GM12878 (cell line): Measurements from ENCODE around the gene LRRC26. TPM values are rescaled to one million over a fixed set of nuclear protein-coding genes. Genes with fewer than 3 reads are reported as not detected.

Experiments
- BHLHE40 ChIP-seq, 2 experiments: fragments of 450-650 bp in 1 of 2; IDR thresholded peaks; 2 replicates each; pipeline ENCODE4 v1.6.1; 2011 to 2017; ENCODE audit warnings: low read depth in 2 of 2, borderline replicate concordance in 1 of 2, improper control_type of control experiment in 1 of 2, low read length in 1 of 2, mild to moderate bottlenecking in 1 of 2
- CBX5 ChIP-seq: sonication (generic); IDR thresholded peaks from 2 replicates; pipeline ENCODE4 v1.6.1; 2016; ENCODE audit warnings: low read depth, moderate library complexity, mild to moderate bottlenecking, inconsistent platforms
- EGR1 ChIP-seq, 2 experiments: IDR thresholded peaks; 1 replicate in 1 of 2; 2 replicates in 1 of 2; pipeline ENCODE4 v1.6.1; 2011 to 2012; ENCODE audit warnings: low read depth in 2 of 2, low read length in 2 of 2, borderline replicate concordance in 1 of 2, mild to moderate bottlenecking in 1 of 2, moderate library complexity in 1 of 2
- ETV6 ChIP-seq, 2 experiments: fragments of 450-650 bp in 1 of 2; IDR thresholded peaks in 1 of 2; conservative IDR thresholded peaks in 1 of 2; 2 replicates each; pipeline ENCODE4 v1.6.1; 2014; ENCODE audit warnings: antibody characterized with exemption in 1 of 2, borderline replicate concordance in 1 of 2, low read depth in 1 of 2, mild to moderate bottlenecking in 1 of 2, moderate library complexity in 1 of 2
- EZH2 ChIP-seq: IDR thresholded peaks from 2 replicates; pipeline ENCODE4 v1.6.1; 2012; ENCODE audit warnings: low read depth, mild to moderate bottlenecking, control low read depth, inconsistent platforms, low read length, borderline replicate concordance; ENCODE audit not compliant: control insufficient read depth
- HCFC1 ChIP-seq: fragments of 150-350 bp; IDR thresholded peaks from 2 replicates; pipeline ENCODE4 v1.6.1; 2014; ENCODE audit warnings: low read length
- LARP7 ChIP-seq: fragments of 450-650 bp; IDR thresholded peaks from 2 replicates; pipeline ENCODE4 v1.6.1; 2017; ENCODE audit warnings: mild to moderate bottlenecking
- MXI1 ChIP-seq: fragments of 150-350 bp; IDR thresholded peaks from 2 replicates; pipeline ENCODE4 v1.6.1; 2011; ENCODE audit warnings: low read depth, mild to moderate bottlenecking, inconsistent platforms, low read length, improper control_type of control experiment
- SPI1 ChIP-seq: IDR thresholded peaks from 2 replicates; pipeline ENCODE4 v1.6.1; 2011; ENCODE audit warnings: low read depth, mild to moderate bottlenecking, low read length, moderate library complexity, borderline replicate concordance; ENCODE audit not compliant: insufficient read depth
- SRF ChIP-seq, 2 experiments: IDR thresholded peaks; 2 replicates each; pipeline ENCODE4 v1.6.1; 2011; ENCODE audit warnings: low read depth in 2 of 2, low read length in 2 of 2, mild to moderate bottlenecking in 1 of 2, moderate library complexity in 1 of 2
- TCF12 ChIP-seq: IDR thresholded peaks from 2 replicates; pipeline ENCODE4 v1.6.1; 2011; ENCODE audit warnings: low read depth, mild to moderate bottlenecking, low read length
- TCF7 ChIP-seq: IDR thresholded peaks from 2 replicates; pipeline ENCODE4 v1.6.1; 2014; ENCODE audit warnings: antibody characterized with exemption, borderline replicate concordance
- YY1 ChIP-seq: IDR thresholded peaks from 2 replicates; pipeline ENCODE4 v1.6.1; 2011; ENCODE audit warnings: low read depth, mild to moderate bottlenecking, low read length
- ZNF384 ChIP-seq: IDR thresholded peaks from 2 replicates; pipeline ENCODE4 v1.6.1; 2012; ENCODE audit warnings: low read depth, mild to moderate bottlenecking, low read length, improper control_type of control experiment, borderline replicate concordance
- polyA plus RNA-seq, 11 experiments: library from polyadenylated mRNA; depleted of rRNA in 4 of 11; unstranded in 6 of 11; stranded (reverse) in 5 of 11; fragments of >200 nt; fragmentation: Nextera tagmentation in 4 of 11; fragmentation: Illumina TruSeq in 1 of 11; extraction: Ambion mirVana in 4 of 11; extraction: Trizol in 1 of 11; gene quantifications; 1 replicate in 1 of 11; 2 replicates in 10 of 11; pipeline versions ENCODE4 v1.2.1 to v1.2.3, GENCODE V29; 2011 to 2016; ENCODE audit warnings: inconsistent platforms in 2 of 11, missing spikeins in 2 of 11, low read depth in 1 of 11
- total RNA-seq, 4 experiments: library from RNA; depleted of rRNA in 3 of 4; stranded (reverse); fragments of >200 nt in 3 of 4; fragmentation: Illumina TruSeq in 1 of 4; extraction: Trizol in 1 of 4; gene quantifications; 2 replicates each; pipeline versions ENCODE4 v1.2.1 to v1.2.3, GENCODE V29; 2013 to 2021
- TF ChIP-seq, protein P1 (sequence below): fragments of 450-650 bp; formaldehyde crosslinking; IDR thresholded peaks from 2 replicates; pipeline ENCODE4 v1.4.0; 2022; ENCODE audit warnings: mild to moderate bottlenecking, moderate library complexity
- TF ChIP-seq, protein P2 (sequence below): fragments of 450-650 bp; IDR thresholded peaks from 2 replicates; pipeline ENCODE4 v1.6.1; 2017; ENCODE audit warnings: mild to moderate bottlenecking
- TF ChIP-seq, protein P3 (sequence below): fragments of 150-350 bp; IDR thresholded peaks from 2 replicates; pipeline ENCODE4 v1.6.1; 2014; ENCODE audit warnings: mild to moderate bottlenecking, low read depth, low read length
- TF ChIP-seq, protein P4 (sequence below): IDR thresholded peaks from 2 replicates; pipeline ENCODE4 v1.6.1; 2011; ENCODE audit warnings: borderline replicate concordance, low read depth, mild to moderate bottlenecking, moderate library complexity, mixed read lengths, low read length; ENCODE audit not compliant: insufficient read depth; ENCODE audit errors: extremely low read length

The LRRC26 gene
- total and polyA plus RNA-seq, 10 of the 15 experiments (the other 5 are each of a cell fraction or from before 2014, with no cell fraction given) = 0.29 to 0.91 (median 0.64) TPM; not detected in 5

DNA sequence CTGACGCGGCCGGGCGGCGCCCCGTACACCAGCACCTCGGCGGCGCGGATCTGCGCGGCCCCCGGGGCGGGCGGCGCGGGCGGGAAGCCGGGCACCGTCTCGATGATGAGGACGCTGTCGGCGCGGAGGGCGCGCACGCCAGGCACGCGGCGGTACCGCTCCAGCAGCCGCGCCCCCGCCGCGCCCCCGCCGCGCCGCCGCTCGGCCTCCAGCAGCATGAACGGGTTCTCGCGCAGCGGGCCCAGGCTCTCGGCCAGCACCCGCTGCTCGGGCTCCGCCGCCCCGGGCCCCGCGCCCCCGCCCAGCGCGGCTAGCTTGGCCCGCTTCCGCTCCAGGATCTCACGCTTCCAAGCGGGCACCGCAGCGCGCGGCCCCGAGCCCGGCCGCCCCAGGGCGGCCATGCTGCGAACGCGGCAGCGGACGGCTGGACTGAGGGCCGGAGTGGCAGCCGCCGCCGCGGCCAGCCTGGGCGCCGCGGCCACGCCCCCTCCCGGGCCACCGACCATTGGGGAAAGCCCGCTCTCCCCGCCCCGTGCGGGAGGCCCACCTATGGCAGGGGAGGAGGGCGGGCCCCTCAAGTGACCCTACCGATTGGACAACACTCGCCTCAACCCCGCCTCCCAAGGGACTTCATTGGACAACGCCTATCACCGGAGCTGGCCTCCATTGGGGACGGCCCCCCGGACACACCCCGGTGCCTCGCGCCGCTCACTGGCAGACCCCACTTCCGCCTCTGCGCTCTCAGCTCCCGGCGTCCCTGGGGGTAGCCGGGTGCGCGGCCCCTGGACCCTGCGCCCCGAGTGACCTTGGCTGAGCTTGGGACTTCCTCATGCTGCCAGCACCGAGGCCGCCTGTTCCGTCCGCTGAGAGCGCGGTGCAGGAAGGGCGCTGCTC, 30.7 kb upstream of the LRRC26 start, which contains the start of gene TPRN (continued):
- TF ChIP-seq ETV6 (conservative IDR thresholded peaks at IDR 0.05 in 1 of 2, IDR thresholded peaks at IDR 0.05 in 1 of 2; ENCODE audit: borderline replicate concordance in 1 of 2, low read depth in 1 of 2) (no peak), TCF7 (no peak), HCFC1 (no peak), YY1 (peak; percentile 92), EGR1 (IDR thresholded peaks at IDR 0.05; ENCODE audit: borderline replicate concordance in 1 of 2, low read depth in 2 of 2, low read length in 2 of 2) (peak in 1 of 2 experiments; percentile 23; a peak in 1 of 3 replicates), SRF (IDR thresholded peaks at IDR 0.05; ENCODE audit: low read depth in 2 of 2, low read length in 2 of 2) (no peak), ZNF384 (no peak), MXI1 (peak; percentile 65), BHLHE40 (IDR thresholded peaks at IDR 0.05; ENCODE audit: borderline replicate concordance in 1 of 2, low read depth in 2 of 2, low read length in 1 of 2) (peak; percentile 19 to 69; a peak in 2 of 4 replicates), LARP7 (peak; percentile 97), TCF12 (0 out of 2 replicates have a peak, but pooled peaks have one; percentile 44), EZH2 (no peak), SPI1 (peak; percentile 60; the same call in 1 of the 2 replicates), CBX5 (no peak)
- TF ChIP-seq, protein P1, sequence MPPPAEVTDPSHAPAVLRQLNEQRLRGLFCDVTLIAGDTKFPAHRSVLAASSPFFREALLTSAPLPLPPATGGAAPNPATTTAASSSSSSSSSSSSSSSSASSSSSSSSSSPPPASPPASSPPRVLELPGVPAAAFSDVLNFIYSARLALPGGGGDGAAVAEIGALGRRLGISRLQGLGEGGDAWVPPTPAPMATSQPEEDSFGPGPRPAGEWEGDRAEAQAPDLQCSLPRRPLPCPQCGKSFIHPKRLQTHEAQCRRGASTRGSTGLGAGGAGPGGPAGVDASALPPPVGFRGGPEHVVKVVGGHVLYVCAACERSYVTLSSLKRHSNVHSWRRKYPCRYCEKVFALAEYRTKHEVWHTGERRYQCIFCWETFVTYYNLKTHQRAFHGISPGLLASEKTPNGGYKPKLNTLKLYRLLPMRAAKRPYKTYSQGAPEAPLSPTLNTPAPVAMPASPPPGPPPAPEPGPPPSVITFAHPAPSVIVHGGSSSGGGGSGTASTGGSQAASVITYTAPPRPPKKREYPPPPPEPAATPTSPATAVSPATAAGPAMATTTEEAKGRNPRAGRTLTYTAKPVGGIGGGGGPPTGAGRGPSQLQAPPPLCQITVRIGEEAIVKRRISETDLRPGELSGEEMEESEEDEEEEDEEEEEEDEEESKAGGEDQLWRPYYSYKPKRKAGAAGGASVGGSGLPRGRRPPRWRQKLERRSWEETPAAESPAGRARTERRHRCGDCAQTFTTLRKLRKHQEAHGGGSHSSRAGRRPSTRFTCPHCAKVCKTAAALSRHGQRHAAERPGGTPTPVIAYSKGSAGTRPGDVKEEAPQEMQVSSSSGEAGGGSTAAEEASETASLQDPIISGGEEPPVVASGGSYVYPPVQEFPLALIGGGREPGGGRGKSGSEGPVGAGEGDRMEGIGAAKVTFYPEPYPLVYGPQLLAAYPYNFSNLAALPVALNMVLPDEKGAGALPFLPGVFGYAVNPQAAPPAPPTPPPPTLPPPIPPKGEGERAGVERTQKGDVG (CRISPR knock-in tag) = no peak
- TF ChIP-seq, protein P2, sequence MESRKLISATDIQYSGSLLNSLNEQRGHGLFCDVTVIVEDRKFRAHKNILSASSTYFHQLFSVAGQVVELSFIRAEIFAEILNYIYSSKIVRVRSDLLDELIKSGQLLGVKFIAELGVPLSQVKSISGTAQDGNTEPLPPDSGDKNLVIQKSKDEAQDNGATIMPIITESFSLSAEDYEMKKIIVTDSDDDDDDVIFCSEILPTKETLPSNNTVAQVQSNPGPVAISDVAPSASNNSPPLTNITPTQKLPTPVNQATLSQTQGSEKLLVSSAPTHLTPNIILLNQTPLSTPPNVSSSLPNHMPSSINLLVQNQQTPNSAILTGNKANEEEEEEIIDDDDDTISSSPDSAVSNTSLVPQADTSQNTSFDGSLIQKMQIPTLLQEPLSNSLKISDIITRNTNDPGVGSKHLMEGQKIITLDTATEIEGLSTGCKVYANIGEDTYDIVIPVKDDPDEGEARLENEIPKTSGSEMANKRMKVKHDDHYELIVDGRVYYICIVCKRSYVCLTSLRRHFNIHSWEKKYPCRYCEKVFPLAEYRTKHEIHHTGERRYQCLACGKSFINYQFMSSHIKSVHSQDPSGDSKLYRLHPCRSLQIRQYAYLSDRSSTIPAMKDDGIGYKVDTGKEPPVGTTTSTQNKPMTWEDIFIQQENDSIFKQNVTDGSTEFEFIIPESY = no peak
- TF ChIP-seq, protein P3, sequence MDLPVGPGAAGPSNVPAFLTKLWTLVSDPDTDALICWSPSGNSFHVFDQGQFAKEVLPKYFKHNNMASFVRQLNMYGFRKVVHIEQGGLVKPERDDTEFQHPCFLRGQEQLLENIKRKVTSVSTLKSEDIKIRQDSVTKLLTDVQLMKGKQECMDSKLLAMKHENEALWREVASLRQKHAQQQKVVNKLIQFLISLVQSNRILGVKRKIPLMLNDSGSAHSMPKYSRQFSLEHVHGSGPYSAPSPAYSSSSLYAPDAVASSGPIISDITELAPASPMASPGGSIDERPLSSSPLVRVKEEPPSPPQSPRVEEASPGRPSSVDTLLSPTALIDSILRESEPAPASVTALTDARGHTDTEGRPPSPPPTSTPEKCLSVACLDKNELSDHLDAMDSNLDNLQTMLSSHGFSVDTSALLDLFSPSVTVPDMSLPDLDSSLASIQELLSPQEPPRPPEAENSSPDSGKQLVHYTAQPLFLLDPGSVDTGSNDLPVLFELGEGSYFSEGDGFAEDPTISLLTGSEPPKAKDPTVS = no peak
- TF ChIP-seq, protein P4, sequence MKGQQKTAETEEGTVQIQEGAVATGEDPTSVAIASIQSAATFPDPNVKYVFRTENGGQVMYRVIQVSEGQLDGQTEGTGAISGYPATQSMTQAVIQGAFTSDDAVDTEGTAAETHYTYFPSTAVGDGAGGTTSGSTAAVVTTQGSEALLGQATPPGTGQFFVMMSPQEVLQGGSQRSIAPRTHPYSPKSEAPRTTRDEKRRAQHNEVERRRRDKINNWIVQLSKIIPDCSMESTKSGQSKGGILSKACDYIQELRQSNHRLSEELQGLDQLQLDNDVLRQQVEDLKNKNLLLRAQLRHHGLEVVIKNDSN = no peak
